Progenitor cell of endocrine pancreas (in vitro differentiated cells): Measurements from ENCODE around the gene TGM3. TPM values are rescaled to one million over a fixed set of nuclear protein-coding genes. Genes with fewer than 3 reads are reported as not detected.

Experiments
- DNase-seq: peaks from one replicate; pipeline ENCODE4 v3.0.0; 2021; ENCODE audit warnings: low spot score; ENCODE audit not compliant: unreplicated experiment
- H3K27ac Mint-ChIP-seq: 2 replicates; pipeline ENCODE4 v1.8.0; 2021; ENCODE audit warnings: mild to moderate bottlenecking, moderate library complexity, mixed read lengths
- H3K27me3 Mint-ChIP-seq: 2 replicates; pipeline ENCODE4 v1.8.0; 2021; ENCODE audit warnings: mixed read lengths
- H3K36me3 Mint-ChIP-seq: 2 replicates; pipeline ENCODE4 v1.8.0; 2022; ENCODE audit warnings: mixed read lengths; ENCODE audit not compliant: insufficient read depth
- H3K4me1 Mint-ChIP-seq: 2 replicates; pipeline ENCODE4 v1.8.0; 2021; ENCODE audit warnings: low read depth, mixed read lengths
- H3K4me3 Mint-ChIP-seq: 2 replicates; pipeline ENCODE4 v1.8.0; 2021; ENCODE audit warnings: low read depth, mild to moderate bottlenecking, moderate library complexity, mixed read lengths
- H3K9me3 Mint-ChIP-seq: 2 replicates; pipeline ENCODE4 v1.8.0; 2021; ENCODE audit warnings: low read depth, mixed read lengths
- total RNA-seq: library from RNA; stranded (reverse); gene quantifications from 2 replicates; pipeline ENCODE4 v1.2.1, GENCODE V29; 2021
- TF ChIP-seq, protein P1 (sequence below): fragments of 200-600 bp; sonication (generic); IDR thresholded peaks from one replicate; pipeline ENCODE4 v1.5.0; 2021; ENCODE audit warnings: antibody characterized with exemption, mild to moderate bottlenecking; ENCODE audit not compliant: unreplicated experiment

The TGM3 gene
- total RNA-seq, 1 donor from 2014 or later: 0.22 TPM

DNA sequence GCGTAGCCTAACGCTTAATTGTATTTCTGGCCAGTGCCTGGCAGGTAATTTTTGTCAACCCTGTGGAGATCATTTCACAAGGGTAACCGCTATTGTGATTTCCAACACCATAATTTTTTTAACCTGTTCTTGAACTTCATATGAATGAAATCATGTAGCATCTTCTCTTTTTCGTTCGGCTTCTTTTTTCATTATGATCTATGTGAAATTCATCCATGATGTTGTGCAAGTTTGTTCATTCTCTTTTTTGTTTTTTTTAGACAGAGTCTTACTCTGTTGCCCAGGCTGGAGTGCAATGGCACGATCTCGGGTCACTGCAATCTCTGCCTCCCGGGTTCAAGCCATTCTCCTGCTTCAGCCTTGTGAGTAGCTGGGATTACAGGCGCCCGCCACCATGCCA lies 42.5 kb upstream of the TGM3 start:
- H3K4me1 Mint-ChIP-seq: peaks cover 2% of the 10 kb centered on the region
- H3K36me3 Mint-ChIP-seq: no peaks in the 10 kb centered on the region
- H3K4me3 Mint-ChIP-seq: no peak overlapping the region
- no peak overlapping the region for H3K27ac Mint-ChIP-seq
- no peak for DNase-seq
- no peaks in the 10 kb centered on the region for H3K9me3 Mint-ChIP-seq
- H3K27me3 Mint-ChIP-seq: peaks cover 6% of the 10 kb centered on the region
- TF ChIP-seq, protein P1, sequence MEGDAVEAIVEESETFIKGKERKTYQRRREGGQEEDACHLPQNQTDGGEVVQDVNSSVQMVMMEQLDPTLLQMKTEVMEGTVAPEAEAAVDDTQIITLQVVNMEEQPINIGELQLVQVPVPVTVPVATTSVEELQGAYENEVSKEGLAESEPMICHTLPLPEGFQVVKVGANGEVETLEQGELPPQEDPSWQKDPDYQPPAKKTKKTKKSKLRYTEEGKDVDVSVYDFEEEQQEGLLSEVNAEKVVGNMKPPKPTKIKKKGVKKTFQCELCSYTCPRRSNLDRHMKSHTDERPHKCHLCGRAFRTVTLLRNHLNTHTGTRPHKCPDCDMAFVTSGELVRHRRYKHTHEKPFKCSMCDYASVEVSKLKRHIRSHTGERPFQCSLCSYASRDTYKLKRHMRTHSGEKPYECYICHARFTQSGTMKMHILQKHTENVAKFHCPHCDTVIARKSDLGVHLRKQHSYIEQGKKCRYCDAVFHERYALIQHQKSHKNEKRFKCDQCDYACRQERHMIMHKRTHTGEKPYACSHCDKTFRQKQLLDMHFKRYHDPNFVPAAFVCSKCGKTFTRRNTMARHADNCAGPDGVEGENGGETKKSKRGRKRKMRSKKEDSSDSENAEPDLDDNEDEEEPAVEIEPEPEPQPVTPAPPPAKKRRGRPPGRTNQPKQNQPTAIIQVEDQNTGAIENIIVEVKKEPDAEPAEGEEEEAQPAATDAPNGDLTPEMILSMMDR: no peak

DNA sequence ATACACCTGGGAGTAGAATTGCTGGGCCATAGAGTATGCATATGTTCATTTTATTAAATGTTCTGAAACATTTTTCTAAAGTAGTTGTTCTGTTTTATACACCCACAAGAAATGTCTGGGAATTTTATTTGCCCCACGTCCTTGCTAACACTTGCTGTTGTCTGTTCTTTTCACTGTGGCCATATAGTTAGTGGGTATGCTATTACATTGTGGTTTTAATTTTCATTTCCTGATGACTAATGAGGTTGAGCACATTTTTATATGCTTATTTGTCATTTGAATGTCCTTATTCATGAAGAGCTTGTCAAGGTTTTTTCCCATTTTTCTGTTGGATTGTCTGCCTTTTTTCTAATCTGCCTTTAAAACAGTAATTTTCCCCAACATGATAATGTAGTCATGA lies 41.5 kb upstream of the TGM3 start:
- no peak for DNase-seq
- peaks cover 6% of the 10 kb centered on the region for H3K27me3 Mint-ChIP-seq
- peaks cover 2% of the 10 kb centered on the region for H3K4me1 Mint-ChIP-seq
- TF ChIP-seq, protein P1: no peak
- H3K27ac Mint-ChIP-seq: no peak overlapping the region
- no peaks in the 10 kb centered on the region for H3K36me3 Mint-ChIP-seq
- no peaks in the 10 kb centered on the region for H3K9me3 Mint-ChIP-seq
- H3K4me3 Mint-ChIP-seq: no peak overlapping the region

DNA sequence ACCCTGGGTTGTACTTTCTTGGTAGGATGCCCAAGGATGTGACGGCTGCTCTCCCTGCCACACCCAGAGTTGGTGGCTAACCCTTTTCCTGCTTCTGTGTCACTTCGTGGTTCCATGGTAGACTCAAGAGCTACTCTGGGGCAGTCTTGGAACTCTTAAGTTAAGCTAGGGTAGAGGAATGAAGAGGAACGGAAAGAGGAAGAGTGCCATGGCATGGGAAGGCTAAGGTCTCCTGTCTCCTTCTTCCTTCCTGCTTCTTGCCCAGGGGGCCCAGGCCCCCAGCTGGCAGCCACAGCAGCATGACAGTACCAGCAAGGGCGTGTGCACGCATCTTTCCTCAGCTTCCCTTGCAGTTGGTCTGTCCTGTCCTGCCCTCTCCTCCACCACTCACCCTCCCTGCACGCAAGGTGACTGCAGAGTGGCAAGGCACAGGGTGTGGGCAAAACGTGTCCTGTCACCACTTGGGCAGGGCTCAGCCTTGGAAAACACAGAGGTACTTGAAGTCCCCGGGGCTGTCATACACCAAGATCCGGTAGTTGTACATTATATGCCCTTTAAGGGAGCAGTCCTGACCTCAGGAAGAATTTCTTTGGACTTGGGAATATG lies 39.8 kb upstream of the TGM3 start:
- no peaks in the 10 kb centered on the region for H3K36me3 Mint-ChIP-seq
- DNase-seq: no peak
- H3K9me3 Mint-ChIP-seq: no peaks in the 10 kb centered on the region
- H3K4me1 Mint-ChIP-seq: peaks cover 2% of the 10 kb centered on the region
- peaks cover 6% of the 10 kb centered on the region for H3K27me3 Mint-ChIP-seq
- TF ChIP-seq, protein P1: no peak
- H3K27ac Mint-ChIP-seq: no peak overlapping the region
- H3K4me3 Mint-ChIP-seq: no peak overlapping the region

DNA sequence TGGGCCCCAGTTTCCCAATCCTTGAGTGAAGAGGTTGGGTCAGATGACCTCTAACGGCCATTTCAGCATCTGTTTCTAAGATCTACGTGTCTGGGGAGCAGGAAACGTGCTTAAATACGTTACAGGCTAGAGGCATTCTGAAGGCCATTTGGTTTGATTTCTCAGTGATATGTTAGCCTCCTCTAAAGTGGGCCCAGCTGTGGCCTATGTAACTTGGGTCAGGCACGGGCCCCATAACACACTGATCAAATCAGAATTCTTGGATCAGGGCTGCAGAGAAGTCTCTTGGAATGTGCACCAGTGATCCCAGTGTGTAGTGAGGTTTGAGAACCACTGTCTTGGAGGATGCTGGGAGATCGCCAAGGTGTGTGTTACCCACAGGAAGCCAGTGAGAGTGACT lies 36.1 kb upstream of the TGM3 start:
- TF ChIP-seq, protein P1: no peak
- peaks cover 6% of the 10 kb centered on the region for H3K27me3 Mint-ChIP-seq
- H3K4me1 Mint-ChIP-seq: peaks cover 2% of the 10 kb centered on the region
- H3K36me3 Mint-ChIP-seq: no peaks in the 10 kb centered on the region
- no peak for DNase-seq
- H3K9me3 Mint-ChIP-seq: no peaks in the 10 kb centered on the region
- no peak overlapping the region for H3K4me3 Mint-ChIP-seq
- H3K27ac Mint-ChIP-seq: no peak overlapping the region

DNA sequence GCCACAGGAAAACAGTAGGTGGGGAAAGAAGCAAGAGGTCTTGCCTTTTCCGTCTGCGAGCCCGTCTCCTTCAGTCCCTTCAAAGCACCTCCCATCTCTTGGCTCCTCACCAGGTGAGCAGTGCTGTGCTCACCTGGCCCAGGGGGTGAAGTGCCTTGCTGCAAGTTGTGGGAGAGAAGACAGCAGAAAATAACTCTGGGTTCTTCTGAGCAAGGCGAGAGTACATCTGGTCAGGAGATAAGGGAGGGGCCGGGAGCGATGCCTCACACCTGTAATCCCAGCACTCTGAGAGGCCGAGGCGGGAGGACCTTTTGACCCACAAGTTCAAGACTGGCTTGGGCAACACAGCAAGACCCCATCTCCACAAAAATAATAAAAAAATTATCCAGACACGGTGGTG lies 35.6 kb upstream of the TGM3 start:
- Mint-ChIP-seq H3K27me3 (peaks cover 6% of the 10 kb centered on the region), H3K27ac (no peak overlapping the region), H3K4me3 (no peak overlapping the region), H3K9me3 (no peaks in the 10 kb centered on the region), H3K4me1 (peaks cover 2% of the 10 kb centered on the region), H3K36me3 (peaks cover 1% of the 10 kb centered on the region)
- TF ChIP-seq, protein P1: no peak
- no peak for DNase-seq
